Neutrophil (primary cell): ENCODE results near the gene CSF3.
"Not testable (repeated sequence)": the region's sequence is repeated elsewhere in the genome, so short reads cannot be mapped to it uniquely, and the experiment has no call there.

ENCODE experiments used
- H3K27ac ChIP-seq: fragments of 200-600 bp; sonication (generic); 2 replicates; pipeline ENCODE4 v1.5.1; 2016; ENCODE audit warnings: mild to moderate bottlenecking, moderate library complexity
- H3K27me3 ChIP-seq: fragments of 200-600 bp; sonication (generic); 2 replicates; pipeline ENCODE4 v1.6.0; 2016; ENCODE audit warnings: mild to moderate bottlenecking
- H3K36me3 ChIP-seq: fragments of 200-600 bp; sonication (generic); 2 replicates; pipeline ENCODE4 v1.5.1; 2017
- H3K4me1 ChIP-seq, 2 experiments: fragments of 200-600 bp in 1 of 2; sonication (generic) in 1 of 2; 1 replicate in 1 of 2; 2 replicates in 1 of 2; pipeline versions ENCODE4 v1.5.1 to v1.6.1; 2013 to 2016; ENCODE audit warnings: low read depth in 1 of 2, low read length in 1 of 2, mild to moderate bottlenecking in 1 of 2, moderate library complexity in 1 of 2; ENCODE audit not compliant: control insufficient read depth in 1 of 2, insufficient read depth in 1 of 2
- H3K4me3 ChIP-seq, 2 experiments: fragments of 200-600 bp in 1 of 2; sonication (generic) in 1 of 2; 1 replicate in 1 of 2; 2 replicates in 1 of 2; pipeline ENCODE4 v1.5.1; 2013 to 2016; ENCODE audit warnings: low read depth in 1 of 2, low read length in 1 of 2, mild to moderate bottlenecking in 1 of 2, moderate library complexity in 1 of 2
- H3K9me3 ChIP-seq: fragments of 200-600 bp; sonication (generic); 2 replicates; pipeline ENCODE4 v1.5.1; 2016
- CTCF ChIP-seq: fragments of 200-600 bp; sonication (generic); IDR thresholded peaks from 2 replicates; pipeline ENCODE4 v1.5.1; 2016; ENCODE audit warnings: antibody characterized with exemption

The CSF3 gene

GRCh38 chr17:39996800-39997199, 18.4 kb upstream of the CSF3 start:
- H3K27me3 ChIP-seq = no peaks in the 10 kb centered on the region
- TF ChIP-seq CTCF = no peak
- no peaks in the 10 kb centered on the region for H3K4me1 ChIP-seq
- H3K36me3 ChIP-seq = peaks cover 72% of the 10 kb centered on the region
- no peaks in the 10 kb centered on the region for H3K9me3 ChIP-seq
- no peak overlapping the region for H3K27ac ChIP-seq
- no peak overlapping the region for H3K4me3 ChIP-seq

- no peaks in the 10 kb centered on the region for H3K27me3 ChIP-seq
These were observed 17.7 kb upstream of the CSF3 start for GRCh38 chr17:39997543-39997942.

GRCh38 chr17:39999067-39999466, 16.2 kb upstream of the CSF3 start:
- peaks cover 49% of the 10 kb centered on the region for H3K36me3 ChIP-seq
- no peak for TF ChIP-seq CTCF
- H3K9me3 ChIP-seq = no peaks in the 10 kb centered on the region
- H3K4me3 ChIP-seq = no peak overlapping the region
- H3K27ac ChIP-seq = no peak overlapping the region
- no peaks in the 10 kb centered on the region for H3K27me3 ChIP-seq
- no peaks in the 10 kb centered on the region for H3K4me1 ChIP-seq

More at GRCh38 chr17:39997543-39997942, 17.7 kb upstream of the CSF3 start:
- H3K9me3 ChIP-seq = no peaks in the 10 kb centered on the region
- H3K36me3 ChIP-seq = peaks cover 64% of the 10 kb centered on the region
- H3K4me1 ChIP-seq = no peaks in the 10 kb centered on the region
- no peak overlapping the region for H3K27ac ChIP-seq
- TF ChIP-seq CTCF = no peak
- H3K4me3 ChIP-seq = no peak overlapping the region

- H3K27ac ChIP-seq = no peak overlapping the region
- no peaks in the 10 kb centered on the region for H3K27me3 ChIP-seq
- H3K36me3 ChIP-seq = peaks cover 38% of the 10 kb centered on the region
- no peaks in the 10 kb centered on the region for H3K9me3 ChIP-seq
- H3K4me3 ChIP-seq = no peak overlapping the region
- H3K4me1 ChIP-seq = no peaks in the 10 kb centered on the region
- no peak for TF ChIP-seq CTCF
These were observed 15.1 kb upstream of the CSF3 start for GRCh38 chr17:40000161-40000560.

- H3K4me1 ChIP-seq, H3K9me3 ChIP-seq, H3K27me3 ChIP-seq, H3K27ac ChIP-seq, H3K4me3 ChIP-seq: not testable (repeated sequence)
- H3K36me3 ChIP-seq = peaks cover 27% of the 10 kb centered on the region
These were observed 13.9 kb upstream of the CSF3 start for GRCh38 chr17:40001335-40001734.

GRCh38 chr17:40004072-40004471, 11.2 kb upstream of the CSF3 start:
- H3K27me3 ChIP-seq = no peaks in the 10 kb centered on the region
- H3K4me1 ChIP-seq = no peaks in the 10 kb centered on the region
- H3K9me3 ChIP-seq = no peaks in the 10 kb centered on the region
- H3K27ac ChIP-seq = no peak overlapping the region
- no peak overlapping the region for H3K4me3 ChIP-seq
- no peaks in the 10 kb centered on the region for H3K36me3 ChIP-seq
- no peak for TF ChIP-seq CTCF
